Prostate gland (tissue), 2 donors: Measurements from ENCODE around the gene ZG16. TPM values are rescaled to one million over a fixed set of nuclear protein-coding genes. Genes with fewer than 3 reads are reported as not detected.

Source experiments
- DNase-seq: peaks from one replicate; pipeline ENCODE4 v3.0.0-alpha.2; 2019; ENCODE audit warnings: low spot score
- H3K27ac ChIP-seq, 2 donors: fragments of 200-600 bp; sonication (generic); 2 replicates each; pipeline ENCODE4 v1.5.1; 2017 to 2019
- H3K27me3 ChIP-seq: fragments of 200-600 bp; sonication (generic); replicated peaks from 2 replicates; pipeline ENCODE4 v1.5.1; 2019; ENCODE audit not compliant: insufficient read depth
- H3K36me3 ChIP-seq, 2 donors: fragments of 200-600 bp; sonication (generic); 1 replicate in 1 of 2; 2 replicates in 1 of 2; pipeline versions ENCODE4 v1.5.1 to v1.8.1; 2017 to 2019
- H3K4me1 ChIP-seq: fragments of 200-600 bp; sonication (generic); replicated peaks from 2 replicates; pipeline ENCODE4 v1.5.1; 2019
- H3K4me3 ChIP-seq, 2 donors: fragments of 200-600 bp; sonication (generic); 2 replicates each; pipeline ENCODE4 v1.5.1; 2017 to 2019
- H3K9me3 ChIP-seq: fragments of 200-600 bp; sonication (generic); 2 replicates; pipeline ENCODE4 v1.5.1; 2017
- POLR2A ChIP-seq: fragments of 450-650 bp; IDR thresholded peaks from one replicate; pipeline ENCODE4 v1.6.1; 2016; ENCODE audit warnings: antibody characterized with exemption, mild to moderate bottlenecking
- POLR2AphosphoS5 ChIP-seq: sonication (generic); formaldehyde crosslinking; IDR thresholded peaks from one replicate; pipeline ENCODE4 v1.6.1; 2017; ENCODE audit warnings: antibody characterized with exemption
- WGBS: methylation state at CpG from one replicate; pipeline ENCODE4 v1.1.5; 2018; 5-methylcytosine and 5-hydroxymethylcytosine counted together
- intact Hi-C: fragments of 100-400 bp; cut with DNase I; formaldehyde crosslinking; loops from one replicate; pipeline ENCODE4 v1.14.2; 2022
- total RNA-seq, 2 donors: library from RNA; depleted of rRNA; stranded (reverse); fragments of >200 nt; gene quantifications; one replicate each; pipeline ENCODE4 v1.1.0, GENCODE V29; 2016
- TF ChIP-seq, protein P1 (sequence below), 4 experiments: fragments of 200-600 bp in 2 of 4; fragments of 450-650 bp in 2 of 4; sonication (generic) in 2 of 4; IDR thresholded peaks; 1 replicate in 3 of 4; 2 replicates in 1 of 4; pipeline ENCODE4 v1.5.1; 2016 to 2019; ENCODE audit warnings: antibody characterized with exemption in 4 of 4, mild to moderate bottlenecking in 2 of 4, moderate library complexity in 2 of 4

The ZG16 gene
- total RNA-seq, 2 donors from 2014 or later, result not detected

DNA sequence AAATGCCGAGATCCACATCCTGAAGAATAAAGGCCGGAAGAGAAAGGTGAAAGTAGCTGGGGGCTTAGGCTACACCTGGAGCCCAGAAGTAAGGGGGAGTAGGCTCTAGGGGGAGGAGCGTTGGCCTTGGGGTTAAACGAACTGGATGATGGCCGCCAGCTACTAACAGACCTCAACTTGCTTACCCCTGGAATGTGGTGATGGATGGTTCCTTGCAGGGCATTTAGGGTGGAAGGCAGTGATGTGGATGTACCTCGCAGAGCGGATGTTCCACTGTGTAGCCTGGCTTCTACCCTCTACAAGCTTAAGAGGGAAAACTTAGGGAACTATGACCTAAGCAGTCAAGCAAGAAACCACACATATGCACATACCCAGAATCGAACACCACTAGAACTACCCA, 26.0 kb downstream of the ZG16 start:
- intact Hi-C loops, result loop anchor here (10.0 kb wide), 1 partner anchor 851 kb away; the partner anchor contains the start of genes FBRS and PRR14
- TF ChIP-seq, protein P1, sequence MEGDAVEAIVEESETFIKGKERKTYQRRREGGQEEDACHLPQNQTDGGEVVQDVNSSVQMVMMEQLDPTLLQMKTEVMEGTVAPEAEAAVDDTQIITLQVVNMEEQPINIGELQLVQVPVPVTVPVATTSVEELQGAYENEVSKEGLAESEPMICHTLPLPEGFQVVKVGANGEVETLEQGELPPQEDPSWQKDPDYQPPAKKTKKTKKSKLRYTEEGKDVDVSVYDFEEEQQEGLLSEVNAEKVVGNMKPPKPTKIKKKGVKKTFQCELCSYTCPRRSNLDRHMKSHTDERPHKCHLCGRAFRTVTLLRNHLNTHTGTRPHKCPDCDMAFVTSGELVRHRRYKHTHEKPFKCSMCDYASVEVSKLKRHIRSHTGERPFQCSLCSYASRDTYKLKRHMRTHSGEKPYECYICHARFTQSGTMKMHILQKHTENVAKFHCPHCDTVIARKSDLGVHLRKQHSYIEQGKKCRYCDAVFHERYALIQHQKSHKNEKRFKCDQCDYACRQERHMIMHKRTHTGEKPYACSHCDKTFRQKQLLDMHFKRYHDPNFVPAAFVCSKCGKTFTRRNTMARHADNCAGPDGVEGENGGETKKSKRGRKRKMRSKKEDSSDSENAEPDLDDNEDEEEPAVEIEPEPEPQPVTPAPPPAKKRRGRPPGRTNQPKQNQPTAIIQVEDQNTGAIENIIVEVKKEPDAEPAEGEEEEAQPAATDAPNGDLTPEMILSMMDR (IDR thresholded peaks at IDR 0.05), result no peak
- no peak for TF ChIP-seq POLR2AphosphoS5
- TF ChIP-seq POLR2A, result no peak

DNA sequence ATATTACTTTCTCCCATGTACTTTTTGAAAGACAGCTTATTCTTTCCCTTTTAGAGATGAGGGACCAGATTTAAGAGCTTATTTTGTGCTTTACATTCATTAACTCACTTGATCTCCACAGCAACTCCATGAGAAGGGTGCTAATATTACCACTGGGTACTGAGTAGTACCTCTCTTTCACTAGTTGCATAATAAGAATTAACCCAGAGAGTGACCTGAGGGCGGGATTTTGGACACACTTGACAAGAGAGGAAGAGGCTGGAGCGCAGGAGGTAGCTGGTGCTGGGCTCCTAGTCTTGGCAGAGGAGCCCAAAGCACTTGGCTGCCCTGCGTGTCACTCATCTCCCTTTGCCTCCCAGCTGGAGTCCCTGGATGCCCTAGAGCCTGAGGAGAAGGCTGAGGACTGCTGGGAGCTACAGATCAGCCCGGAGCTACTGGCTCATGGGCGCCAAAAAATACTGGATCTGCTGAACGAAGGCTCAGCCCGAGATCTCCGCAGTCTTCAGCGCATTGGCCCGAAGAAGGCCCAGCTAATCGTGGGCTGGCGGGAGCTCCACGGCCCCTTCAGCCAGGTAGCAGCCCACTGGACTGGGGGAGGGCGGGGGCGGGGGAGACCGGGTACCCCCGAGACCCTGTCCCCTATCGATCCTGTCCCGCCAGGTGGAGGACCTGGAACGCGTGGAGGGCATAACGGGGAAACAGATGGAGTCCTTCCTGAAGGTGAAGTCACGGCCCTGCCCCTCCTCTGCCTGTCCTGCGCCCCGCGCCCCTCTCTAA, 26.6 kb downstream of the ZG16 start:
- peak; percentile 45 for DNase-seq
- H3K9me3 ChIP-seq, result no peaks in the 10 kb centered on the region
- peak overlapping the region; percentile 97 to 98 for H3K27ac ChIP-seq
- H3K27me3 ChIP-seq, result no peaks in the 10 kb centered on the region
- H3K36me3 ChIP-seq, result peaks cover 0 to under 1% of the 10 kb centered on the region in 2 donors
- H3K4me1 ChIP-seq, result peaks cover 10% of the 10 kb centered on the region
- 3% methylated on average over 23 of the region's 26 CpGs for WGBS
- H3K4me3 ChIP-seq, result peak overlapping the region; percentile 63 to 68
- intact Hi-C loops, result loop anchor here (10.0 kb wide), 1 partner anchor 850 kb away; the partner anchor contains the start of genes FBRS and PRR14
- TF ChIP-seq, protein P1 (IDR thresholded peaks at IDR 0.05), result no peak
- TF ChIP-seq POLR2A, result peak; percentile 7

More for the DNA sequence above, 26.0 kb downstream of the ZG16 start:
- H3K9me3 ChIP-seq, result no peaks in the 10 kb centered on the region
- DNase-seq, result no peak
- no peaks in the 10 kb centered on the region for H3K27me3 ChIP-seq
- H3K27ac ChIP-seq, result peak overlapping the region; percentile 97 to 98
- H3K4me1 ChIP-seq, result peaks cover 4% of the 10 kb centered on the region
- H3K4me3 ChIP-seq, result no peak overlapping the region
- WGBS, result 70% methylated on average over 8 of the region's 8 CpGs
- no peaks in the 10 kb centered on the region for H3K36me3 ChIP-seq

DNA sequence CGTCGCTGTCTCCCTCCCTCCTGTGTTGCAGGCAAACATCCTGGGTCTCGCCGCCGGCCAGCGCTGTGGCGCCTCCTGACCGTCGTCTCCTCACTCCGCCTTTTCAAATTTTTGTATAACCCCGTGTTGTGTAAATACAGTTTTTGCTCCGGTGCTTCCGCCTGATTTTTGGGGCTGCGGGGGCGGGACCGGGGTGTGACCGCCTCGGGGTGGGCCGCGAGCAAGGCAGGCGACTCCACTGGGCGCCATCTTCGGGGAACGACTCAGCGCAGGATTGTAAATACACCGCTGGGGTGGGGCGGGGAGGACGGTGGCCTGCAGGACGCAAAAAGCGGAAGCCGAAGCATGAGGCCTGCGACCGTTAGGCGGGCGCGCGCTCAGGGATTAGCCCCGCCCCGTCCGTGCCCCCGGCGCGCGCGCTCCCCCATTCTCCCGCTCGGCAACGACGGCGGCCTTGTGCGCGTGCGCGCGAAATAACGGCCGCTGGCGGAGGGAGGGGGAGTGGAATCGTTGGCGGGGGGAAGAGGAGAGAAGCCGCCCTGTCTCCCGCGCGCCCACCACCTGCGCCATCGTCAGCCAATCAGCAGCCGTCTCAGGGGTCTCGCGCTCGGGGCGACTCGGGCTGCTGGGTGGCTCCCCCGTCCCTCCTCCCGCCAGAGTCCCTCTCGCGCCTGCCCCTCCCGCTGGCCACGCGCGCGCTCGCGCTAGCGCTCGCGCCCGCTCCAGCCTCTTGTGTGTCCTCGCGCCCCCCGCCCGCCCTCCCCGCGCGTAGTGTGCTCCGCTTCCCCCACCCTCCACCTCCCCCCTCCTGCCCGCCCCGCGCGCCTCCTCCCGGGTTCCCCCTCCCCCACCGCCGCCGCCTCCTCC, 27.4 kb downstream of the ZG16 start:
- peak overlapping the region; percentile 63 to 68 for H3K4me3 ChIP-seq
- H3K27ac ChIP-seq, result peak overlapping the region; percentile 97 to 98
- peak; percentile 81 for TF ChIP-seq POLR2A
- TF ChIP-seq POLR2AphosphoS5, result peak; percentile 97
- TF ChIP-seq, protein P1 (IDR thresholded peaks at IDR 0.05), result peak in 2 of 4 experiments; percentile 24 to 44
- peaks cover 0 to 2% of the 10 kb centered on the region in 2 donors for H3K36me3 ChIP-seq
- peak; percentile 97 for DNase-seq
- H3K9me3 ChIP-seq, result no peaks in the 10 kb centered on the region
- peaks cover 18% of the 10 kb centered on the region for H3K4me1 ChIP-seq
- no peaks in the 10 kb centered on the region for H3K27me3 ChIP-seq
- under 1% methylated on average over 78 of the region's 103 CpGs for WGBS
- intact Hi-C loops, result loop anchor here (10.0 kb wide), 1 partner anchor 849 kb away; the partner anchor contains the start of genes FBRS and PRR14

DNA sequence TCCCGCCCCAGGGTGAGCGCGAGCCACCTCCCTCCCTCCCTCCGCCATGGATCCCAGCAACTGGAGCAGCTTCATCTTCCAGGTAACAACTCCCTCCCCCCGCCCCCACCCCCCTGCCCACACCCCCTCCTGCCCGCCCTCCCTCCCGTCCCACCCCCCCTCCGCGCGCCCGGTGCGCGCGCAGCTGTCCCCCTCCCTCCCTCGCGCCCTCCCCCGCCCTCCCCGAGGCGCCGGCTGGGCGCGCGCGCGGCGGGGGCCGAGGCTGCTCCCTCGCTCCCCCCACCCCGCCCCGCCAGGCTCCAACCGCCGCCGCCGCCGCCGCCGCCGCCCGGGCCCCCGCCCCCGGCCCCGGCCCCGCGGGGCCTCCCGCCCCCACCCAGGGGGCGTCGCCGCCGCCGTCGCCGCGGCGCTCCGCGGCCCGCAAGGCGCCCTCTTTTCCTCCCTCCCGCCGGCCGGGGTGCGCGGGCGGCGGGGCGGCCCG, 28.1 kb downstream of the ZG16 start, which contains the start of gene MAZ:
TSS of gene MAZ (plus strand) at position 431 of the 481 bp plus-strand sequence. CDS start 173 bp downstream, outside the sequence.
- peaks cover 23% of the 10 kb centered on the region for H3K4me1 ChIP-seq

More for the DNA sequence above, 28.1 kb downstream of the ZG16 start, which contains the start of gene MAZ:
- no peak for DNase-seq
- no peak for TF ChIP-seq POLR2A
- TF ChIP-seq, protein P1 (IDR thresholded peaks at IDR 0.05), result no peak
- TF ChIP-seq POLR2AphosphoS5, result no peak
- intact Hi-C loops, result loop anchor here (10.0 kb wide), 1 partner anchor 849 kb away; the partner anchor contains the start of genes FBRS and PRR14
- H3K4me3 ChIP-seq, result peak within 1 kb of the TSS; percentile 63 to 68
- H3K27ac ChIP-seq, result peak within 1 kb of the TSS; percentile 97 to 98
- H3K36me3 ChIP-seq, result peaks cover 0 to 2% of the 10 kb centered on the region in 2 donors
- WGBS, result no CpG with 5 or more reads among the region's 67 CpGs
- no peaks in the 10 kb centered on the region for H3K9me3 ChIP-seq
- H3K27me3 ChIP-seq, result no peaks in the 10 kb centered on the region
